Adrenal gland (tissue), 5 donors: ENCODE measurements around the gene PRSS38.

Source experiments
- CTCF ChIP-seq, 6 experiments: fragments of 450-650 bp in 4 of 6; fragments of 200-600 bp in 2 of 6; sonication (generic) in 1 of 6; IDR thresholded peaks; 1 replicate in 5 of 6; 2 replicates in 1 of 6; pipeline versions ENCODE4 v1.5.1 to v1.8.0; 2016 to 2021; ENCODE audit warnings: antibody characterized with exemption in 6 of 6, mild to moderate bottlenecking in 2 of 6, moderate library complexity in 1 of 6
- POLR2A ChIP-seq, 2 donors: fragments of 450-650 bp; IDR thresholded peaks; one replicate each; pipeline ENCODE4 v1.6.1; 2017; ENCODE audit warnings: antibody characterized with exemption in 2 of 2, mild to moderate bottlenecking in 2 of 2, moderate library complexity in 1 of 2
- donor health status: DM: no; HTN: no; CAD: no.

- no peak for TF ChIP-seq POLR2A (IDR thresholded peaks at IDR 0.05)
- no peak for TF ChIP-seq CTCF (IDR thresholded peaks at IDR 0.05)
Measured at GRCh38 chr1:227770812-227771211, 44.7 kb upstream of the PRSS38 start.
